HepG2 (cell line): ENCODE data around the gene ADARB2.

Source experiments
- CTCF ChIP-seq: sonication (generic); formaldehyde crosslinking; IDR thresholded peaks from 2 replicates; pipeline ENCODE4 v1.5.0; 2020; ENCODE audit warnings: mild to moderate bottlenecking, missing genetic modification reagents, moderate library complexity
- HBP1 ChIP-seq: IDR thresholded peaks from 2 replicates; pipeline ENCODE4 v1.6.1; 2016; ENCODE audit warnings: low read depth, control low read depth
- HMGXB4 ChIP-seq, 2 experiments: sonication (generic) in 1 of 2; formaldehyde crosslinking in 1 of 2; IDR thresholded peaks; 2 replicates each; pipeline versions ENCODE4 v1.4.0 to v1.6.1; 2018 to 2020; ENCODE audit warnings: missing genetic modification reagents in 2 of 2, borderline replicate concordance in 1 of 2, low read depth in 1 of 2, mild to moderate bottlenecking in 1 of 2, missing biosample characterization in 1 of 2
- NFIC ChIP-seq: IDR thresholded peaks from 2 replicates; pipeline ENCODE4 v1.6.1; 2012; ENCODE audit warnings: mild to moderate bottlenecking, low read length, inconsistent platforms
- SNAPC2 ChIP-seq: sonication (generic); formaldehyde crosslinking; IDR thresholded peaks from 2 replicates; pipeline ENCODE4 v1.8.1; 2022; ENCODE audit warnings: mild to moderate bottlenecking, missing genetic modification reagents
- SUZ12 ChIP-seq: fragments of 150-350 bp; IDR thresholded peaks from 2 replicates; pipeline ENCODE4 v1.6.1; 2014; ENCODE audit warnings: low read depth, low read length
- TCF7 ChIP-seq: sonication (generic); IDR thresholded peaks from 2 replicates; pipeline ENCODE4 v1.6.1; 2016; ENCODE audit warnings: antibody characterized with exemption, low read depth
- ZFP41 ChIP-seq: sonication (generic); formaldehyde crosslinking; IDR thresholded peaks from 2 replicates; pipeline ENCODE4 v1.4.0; 2020; ENCODE audit warnings: mild to moderate bottlenecking, missing genetic modification reagents, borderline replicate concordance
- ZNF274 ChIP-seq: sonication (generic); formaldehyde crosslinking; IDR thresholded peaks from 2 replicates; pipeline ENCODE4 v1.5.1; 2020; ENCODE audit warnings: mild to moderate bottlenecking, missing genetic modification reagents
- ZNF460 ChIP-seq: sonication (generic); formaldehyde crosslinking; IDR thresholded peaks from 2 replicates; pipeline ENCODE4 v1.5.1; 2020; ENCODE audit warnings: missing genetic modification reagents, mild to moderate bottlenecking, borderline replicate concordance

GRCh38 chr10:1752153-1752552 lies 14.8 kb upstream of the ADARB2 start:
- no peak for TF ChIP-seq ZNF274
- TF ChIP-seq ZNF460 (CRISPR knock-in tag) = no peak
- no peak for TF ChIP-seq SUZ12
- no peak for TF ChIP-seq TCF7
- no peak for TF ChIP-seq ZFP41 (CRISPR knock-in tag)
- no peak for TF ChIP-seq CTCF
- TF ChIP-seq HMGXB4 (CRISPR knock-in tag; IDR thresholded peaks at IDR 0.05; ENCODE audit: borderline replicate concordance in 1 of 2, low read depth in 1 of 2) = no peak
- no peak for TF ChIP-seq SNAPC2
- TF ChIP-seq NFIC = no peak
- no peak for TF ChIP-seq HBP1 (CRISPR knock-in tag)
